Posterior vena cava (tissue), 2 donors: ENCODE measurements around the gene GNAQ. TPM values are rescaled to one million over a fixed set of nuclear protein-coding genes. Genes with fewer than 3 reads are reported as not detected.

ENCODE experiments used
- DNase-seq: peaks from one replicate; pipeline ENCODE4 v3.0.0-alpha.2; 2020; ENCODE audit warnings: low spot score
- intact Hi-C, 2 donors: fragments of 100-400 bp; cut with DNase I; formaldehyde crosslinking; loops; one replicate each; pipeline versions ENCODE4 v1.14.1 to v1.14.2; 2022 to 2023
- total RNA-seq, 2 donors: library from RNA; stranded (reverse); fragmentation: NEBNext Ultra II Directional; extraction: Animal tissue kit (Norgen Biotek cat#: 25700); gene quantifications; one replicate each; pipeline ENCODE4 v1.2.1, GENCODE V29; 2021
- donor health status: DM: yes; HTN: yes; CAD: no.
- donor health status: DM: yes; HTN: yes; CAD: no.

Gene GNAQ
- total RNA-seq, 2 donors from 2014 or later, result 69.4 to 84.0 TPM

DNA sequence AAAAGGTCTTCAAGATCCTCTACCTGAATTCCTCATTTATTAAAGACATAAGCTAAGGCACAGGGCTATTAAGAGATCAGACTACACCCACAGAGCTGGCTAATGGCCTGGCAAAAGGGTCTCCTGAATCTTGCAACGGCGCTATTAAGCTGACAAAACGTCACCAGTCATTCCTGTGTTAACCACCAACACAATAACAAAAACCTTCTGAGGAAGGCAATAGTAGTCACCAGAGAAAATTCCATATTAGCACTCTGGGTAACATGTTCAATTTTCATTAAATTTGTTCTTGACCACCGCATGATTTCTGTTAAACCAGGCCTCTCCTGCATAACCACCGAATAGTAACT lies 77.0 kb downstream of the GNAQ start:
- no peak for DNase-seq

DNA sequence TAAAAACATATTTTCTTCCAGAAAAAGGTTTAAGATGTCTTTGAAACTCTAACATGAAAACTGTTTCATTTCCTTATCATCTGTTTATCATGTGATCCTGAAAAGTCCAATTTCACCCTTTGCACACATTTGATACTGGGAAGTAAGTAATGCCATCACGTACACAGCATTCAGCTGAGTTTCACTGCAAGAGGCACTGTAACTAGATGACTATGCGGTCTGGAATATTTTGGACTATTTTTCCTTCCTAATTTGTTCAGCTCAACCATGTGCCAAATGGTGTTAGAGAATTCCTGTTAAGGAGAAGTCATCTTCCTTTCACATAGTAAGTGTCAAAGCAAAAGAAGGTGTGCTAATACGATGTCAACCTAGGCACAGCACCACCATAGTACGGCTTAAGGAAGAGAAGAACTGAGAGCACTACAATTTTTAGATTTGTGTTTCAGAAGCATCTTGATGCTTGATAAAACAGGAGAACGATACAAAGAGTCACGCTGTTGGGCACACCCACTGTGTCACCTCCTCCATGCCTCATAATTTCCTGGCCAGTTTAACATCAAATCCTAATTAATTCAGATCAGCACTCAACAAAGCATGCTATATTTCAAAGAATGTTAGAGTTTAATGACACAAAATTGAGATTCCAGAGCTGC lies 77.5 kb downstream of the GNAQ start:
- no peak for DNase-seq
- intact Hi-C loops, result loop anchor here in 1 of 2 donors (10.0 kb wide), 1 partner anchor 49 kb away; no protein-coding TSS in a partner anchor

More for the DNA sequence above, 77.0 kb downstream of the GNAQ start:
- intact Hi-C loops, result loop anchor here in 1 of 2 donors (10.0 kb wide), 1 partner anchor 50 kb away; no protein-coding TSS in a partner anchor

DNA sequence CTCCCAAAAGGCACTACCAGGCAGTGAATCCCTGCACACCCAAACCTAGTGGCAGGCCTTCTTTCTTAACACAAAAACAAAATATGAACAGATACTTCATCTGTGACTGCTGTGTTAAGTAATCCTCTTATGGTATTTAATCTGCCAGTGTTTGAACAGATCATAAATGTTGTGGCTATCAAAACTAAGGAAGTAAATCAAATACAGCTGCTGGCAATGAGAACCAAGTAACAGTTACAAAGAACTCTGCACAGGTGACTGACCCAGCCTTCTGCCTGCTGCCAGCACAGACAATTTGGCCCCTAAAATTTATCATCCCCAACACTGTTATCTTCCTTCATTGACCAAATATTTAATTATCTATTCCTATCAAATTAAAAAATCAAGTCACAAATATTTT lies 78.0 kb downstream of the GNAQ start:
- DNase-seq, result no peak
- intact Hi-C loops, result loop anchor here in 1 of 2 donors (10.0 kb wide), 1 partner anchor 49 kb away; no protein-coding TSS in a partner anchor

DNA sequence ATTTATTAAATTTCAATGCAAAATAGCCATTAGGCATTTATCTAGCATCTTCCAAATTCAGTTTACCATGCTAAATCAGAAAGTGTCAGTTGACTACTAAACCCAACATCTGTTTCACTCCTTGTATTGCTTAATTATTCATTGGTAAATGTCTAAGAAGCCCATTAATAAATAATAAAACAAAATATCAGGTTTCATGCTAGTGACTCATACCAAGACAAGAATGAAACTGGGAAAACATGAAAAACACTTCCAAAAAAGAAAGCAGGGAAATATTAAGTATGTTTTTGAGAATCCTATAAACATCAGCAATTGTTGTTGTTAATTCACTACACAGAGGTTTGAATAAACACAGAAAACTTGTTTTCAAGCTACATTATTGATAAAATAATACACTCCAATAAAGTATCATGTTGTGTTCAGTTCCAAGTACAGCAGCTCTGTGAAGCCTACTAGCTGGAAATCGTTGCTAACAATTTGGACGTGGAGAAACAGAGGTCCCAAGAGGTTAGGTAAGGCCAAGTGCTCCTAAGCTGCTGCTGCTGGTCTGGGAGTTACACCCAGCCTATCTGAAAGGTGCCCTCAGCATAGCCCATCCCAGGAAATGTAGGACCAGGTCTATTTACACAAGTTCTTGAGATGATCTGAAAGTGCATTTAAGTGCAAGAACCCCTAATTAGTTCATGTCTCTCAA lies 78.8 kb downstream of the GNAQ start:
- DNase-seq, result no peak
- intact Hi-C loops, result loop anchor here in 1 of 2 donors (10.0 kb wide), 1 partner anchor 48 kb away; no protein-coding TSS in a partner anchor

DNA sequence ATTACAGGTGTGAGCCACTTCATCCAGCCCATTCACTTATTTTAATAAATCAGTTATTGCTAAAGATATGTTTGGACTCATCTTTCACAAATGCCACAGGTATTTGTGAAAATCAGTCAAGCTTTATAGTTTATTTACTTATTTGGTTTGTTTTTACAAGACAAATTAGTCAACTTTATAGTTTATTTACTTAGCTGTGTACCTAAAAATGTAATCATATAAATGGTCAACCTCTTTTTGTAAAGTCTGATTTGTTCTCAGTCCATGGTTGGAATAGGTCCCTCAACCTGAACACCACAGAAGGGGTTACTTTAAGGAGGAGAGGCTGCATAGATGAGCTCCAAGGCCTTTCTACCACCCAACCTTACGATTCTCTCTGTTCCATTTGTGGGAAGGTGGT lies 80.2 kb downstream of the GNAQ start:
- no peak for DNase-seq
- intact Hi-C loops, result loop anchor here in 1 of 2 donors (10.0 kb wide), 1 partner anchor 47 kb away; no protein-coding TSS in a partner anchor

DNA sequence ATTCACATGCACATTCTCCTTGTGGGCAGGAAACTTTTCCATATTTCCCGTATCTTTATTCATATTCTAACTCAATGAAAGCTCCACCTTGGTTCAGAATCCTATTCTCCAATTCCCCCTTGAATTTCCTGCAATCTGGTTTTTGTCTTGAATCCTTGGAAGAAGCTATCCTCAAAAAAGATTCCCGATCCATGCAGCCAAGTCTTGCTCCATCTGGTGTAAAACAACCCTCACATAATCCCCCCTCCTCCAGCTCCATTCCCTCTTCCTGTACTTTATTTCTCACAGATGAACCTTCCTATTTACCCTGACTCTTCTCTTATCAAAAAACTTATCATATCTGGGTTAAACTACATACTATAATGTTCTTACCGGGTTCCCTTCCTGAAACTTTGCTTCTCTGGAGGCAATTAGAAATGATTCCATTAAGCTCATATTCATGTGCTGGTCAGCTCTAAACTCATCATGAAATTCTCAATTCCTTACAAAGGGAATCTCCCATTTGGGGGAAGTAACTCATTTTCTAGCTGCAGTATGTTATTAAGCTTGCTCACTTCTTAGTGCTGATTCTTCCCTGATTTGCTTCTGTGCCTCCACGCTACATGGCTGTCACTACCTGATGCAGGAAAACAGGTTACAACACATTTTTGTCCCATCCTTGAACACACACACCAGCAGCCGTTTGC lies 81.7 kb downstream of the GNAQ start:
- intact Hi-C loops, result loop anchor here in 1 of 2 donors (10.0 kb wide), 1 partner anchor 45 kb away; no protein-coding TSS in a partner anchor
- no peak for DNase-seq

DNA sequence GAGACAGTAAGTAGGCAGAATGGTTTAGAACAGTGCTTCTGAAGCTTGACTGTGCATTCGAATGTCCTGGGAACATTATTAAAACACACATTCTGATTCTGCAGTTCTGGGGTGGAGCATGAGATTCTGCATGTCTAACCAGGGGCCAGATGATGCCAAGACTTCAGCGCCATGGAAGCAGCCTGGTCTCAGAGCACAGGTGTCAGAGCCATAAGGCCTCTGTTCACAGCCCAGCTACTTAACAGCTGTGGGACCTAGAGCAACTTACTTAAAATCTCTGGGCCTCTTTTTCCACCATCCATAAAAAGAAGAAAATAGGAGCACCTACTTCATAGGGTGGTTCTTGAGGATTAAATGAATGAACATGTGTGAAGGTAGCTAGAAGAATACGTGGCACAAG lies 84.0 kb downstream of the GNAQ start:
- no peak for DNase-seq
- intact Hi-C loops, result no loop called here

DNA sequence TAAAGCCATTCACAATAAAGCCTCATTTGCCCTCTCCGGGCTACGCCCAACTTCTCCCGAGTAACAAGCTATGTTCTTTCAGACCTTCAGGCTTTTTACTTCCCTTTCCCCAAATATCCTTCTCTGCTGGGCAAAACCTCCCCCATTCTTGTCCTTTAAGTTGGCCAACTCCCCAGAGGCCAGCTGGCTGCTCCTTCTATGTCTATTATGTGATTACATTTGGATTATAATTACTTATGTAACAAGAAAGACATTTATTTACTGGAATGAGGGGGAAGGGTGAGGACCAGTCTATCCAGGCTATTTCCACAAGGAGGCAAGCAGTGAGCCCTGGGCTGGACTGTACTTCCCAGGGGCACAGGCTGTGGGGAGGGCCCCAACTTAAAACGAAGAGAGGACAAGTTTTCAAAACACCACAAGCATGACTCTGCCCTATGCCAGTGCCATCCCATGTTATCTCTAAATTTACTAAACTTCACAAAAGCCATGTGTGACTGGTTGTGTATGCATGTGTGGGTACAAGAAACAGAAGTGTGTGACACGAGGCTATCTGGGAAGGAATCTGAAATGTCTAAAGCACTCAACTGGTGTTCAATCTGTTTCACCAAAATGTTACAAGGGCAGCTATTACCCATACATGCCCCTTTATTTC lies 84.5 kb downstream of the GNAQ start:
- DNase-seq, result no peak
- intact Hi-C loops, result no loop called here

DNA sequence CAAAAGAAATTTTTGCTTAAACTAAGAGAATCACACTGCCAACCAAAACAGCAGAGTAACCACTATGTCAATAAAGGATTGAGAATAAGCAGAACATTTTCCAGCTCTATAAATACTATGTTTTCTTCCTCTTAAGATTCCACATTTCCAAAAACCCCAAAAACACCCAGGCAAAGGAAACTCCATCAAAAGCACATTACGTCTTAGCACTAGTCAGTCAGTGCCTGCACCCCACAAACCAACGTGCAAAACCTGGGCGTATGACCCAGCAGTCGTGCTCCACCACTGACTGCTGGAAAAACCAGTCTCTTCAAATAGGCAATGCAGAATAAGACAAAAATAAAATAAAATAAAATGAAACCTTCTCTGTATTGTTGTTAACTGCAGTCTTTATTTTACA lies 85.3 kb downstream of the GNAQ start:
- no peak for DNase-seq
- intact Hi-C loops, result no loop called here

DNA sequence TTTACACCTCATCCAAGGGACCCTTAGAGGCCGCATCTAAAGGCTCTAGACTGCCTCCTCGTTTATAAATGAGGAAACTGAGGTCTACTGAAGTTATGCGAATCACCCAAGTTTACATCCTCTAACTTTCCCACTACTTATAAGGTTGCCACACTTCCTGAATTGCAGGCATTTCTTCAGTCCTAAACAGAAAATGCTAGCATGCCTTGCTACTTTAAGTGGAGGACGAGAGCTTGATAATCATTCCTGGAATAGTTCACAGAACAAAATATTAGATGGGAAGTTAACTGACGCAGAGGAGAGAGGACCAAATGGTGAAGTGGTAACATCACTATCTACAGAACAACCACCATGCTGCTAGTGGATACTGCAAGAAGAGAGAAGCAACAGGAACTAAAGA lies 85.8 kb downstream of the GNAQ start:
- intact Hi-C loops, result no loop called here
- DNase-seq, result no peak

DNA sequence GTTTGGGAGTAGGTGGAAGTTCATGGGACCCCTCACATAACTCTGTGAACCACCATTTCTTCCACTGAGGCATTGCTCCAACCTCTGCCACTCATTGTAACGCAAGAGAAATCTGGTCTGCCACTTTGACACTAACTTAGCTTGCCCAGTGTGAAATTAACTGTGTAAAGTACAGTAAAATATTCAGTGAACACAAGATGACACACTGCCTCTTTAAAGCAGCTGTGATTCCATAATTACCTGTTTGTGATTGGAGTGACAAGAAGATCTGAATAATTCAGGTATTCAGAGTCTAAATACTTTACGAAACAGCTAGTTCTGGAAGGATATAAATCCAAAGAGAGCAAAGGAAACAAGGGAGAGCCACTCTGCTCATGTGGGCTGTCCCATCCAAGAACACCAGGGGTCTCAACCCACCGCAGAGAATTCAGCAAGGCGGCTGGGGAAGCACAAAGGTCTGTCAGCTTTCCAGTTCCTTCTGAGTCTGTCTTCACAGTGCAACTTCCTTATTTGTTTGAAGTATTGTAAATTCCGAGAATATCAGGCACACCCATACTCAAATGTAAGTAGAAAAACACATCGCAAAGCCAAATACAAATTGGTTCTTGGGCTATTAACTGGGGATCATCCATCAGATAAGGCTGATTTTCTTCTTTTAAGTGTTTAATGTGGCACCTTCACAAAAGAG lies 86.9 kb downstream of the GNAQ start:
- intact Hi-C loops, result no loop called here
- no peak for DNase-seq

DNA sequence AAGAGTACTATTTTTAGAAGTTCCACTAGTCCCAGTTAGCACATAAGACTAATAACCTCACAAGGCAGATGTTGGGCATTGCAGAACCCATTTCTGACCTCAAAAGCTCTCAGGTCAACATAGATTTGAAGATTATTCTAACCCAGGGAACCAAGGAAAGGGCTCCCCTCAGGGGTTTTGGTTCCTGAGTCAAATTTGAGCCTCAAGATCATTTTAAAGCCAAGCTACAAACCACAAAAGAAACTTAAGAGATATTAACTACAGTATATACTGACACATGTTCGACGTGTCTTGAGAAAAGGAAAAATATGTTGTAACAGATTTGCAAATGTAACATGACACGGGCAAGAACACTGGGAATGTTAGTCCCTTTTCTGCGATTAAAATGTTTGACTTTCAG lies 88.6 kb downstream of the GNAQ start:
- intact Hi-C loops, result no loop called here
- no peak for DNase-seq

DNA sequence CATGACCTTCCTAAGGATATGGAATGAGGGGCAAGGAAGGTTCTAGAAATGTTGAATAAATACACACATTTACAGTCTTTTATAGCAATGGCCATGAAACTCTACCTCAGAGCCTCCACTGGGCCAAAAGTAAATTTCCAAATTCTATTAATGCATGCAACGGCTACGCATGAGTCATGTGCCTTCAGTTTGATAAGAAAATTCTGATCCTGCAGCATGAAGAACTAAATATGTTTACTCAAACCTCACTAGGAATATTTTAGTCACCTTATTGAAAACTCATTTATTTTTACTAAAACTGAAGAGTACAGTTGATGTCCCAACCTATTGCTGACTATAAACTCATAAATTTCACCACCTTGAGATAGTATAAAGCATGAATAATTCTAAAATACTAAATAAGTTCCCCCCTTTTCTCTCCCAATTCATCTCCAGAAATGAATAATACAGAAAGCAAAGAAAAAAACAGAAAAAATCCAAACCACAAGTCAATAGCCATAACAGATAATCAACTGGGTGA lies 92.4 kb downstream of the GNAQ start:
- no peak for DNase-seq
- intact Hi-C loops, result no loop called here

DNA sequence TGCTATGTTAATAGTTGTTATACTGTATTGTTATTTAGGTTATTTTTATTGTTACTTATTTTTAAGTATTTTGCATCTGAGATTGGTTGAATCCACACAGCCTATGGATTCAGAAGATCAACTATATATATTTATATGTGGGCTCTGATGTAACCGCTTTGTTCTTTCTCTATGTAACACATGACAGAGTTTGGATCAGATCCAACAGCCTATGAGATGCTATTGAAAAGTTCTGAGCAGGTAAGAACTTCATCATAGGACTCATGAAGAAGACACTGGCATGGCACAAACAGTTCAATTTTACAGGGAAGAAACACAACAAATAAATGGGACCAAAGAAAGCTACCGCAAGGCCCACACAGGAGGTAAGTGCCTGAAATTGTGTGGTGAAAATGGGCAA lies 93.4 kb downstream of the GNAQ start:
- DNase-seq, result no peak
- intact Hi-C loops, result no loop called here

DNA sequence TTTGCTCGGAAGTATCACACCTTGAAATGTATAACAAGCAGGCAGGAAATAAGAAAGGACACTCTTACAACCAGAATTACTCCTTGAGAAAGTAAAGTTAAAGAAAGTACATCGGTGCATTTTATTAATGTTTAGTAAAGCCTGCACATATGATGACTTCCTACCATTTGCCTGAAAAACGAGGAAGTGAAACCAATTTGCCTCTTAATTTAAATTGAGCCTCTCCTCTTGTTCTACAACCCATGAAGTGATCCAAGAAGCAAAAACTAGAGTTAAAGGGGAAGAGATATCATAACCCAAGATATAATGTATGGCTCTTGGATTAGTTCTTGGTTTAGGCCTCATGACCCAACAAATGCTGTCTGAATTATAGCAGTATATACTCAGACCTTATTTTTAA lies 95.6 kb downstream of the GNAQ start:
- DNase-seq, result no peak
- intact Hi-C loops, result no loop called here

DNA sequence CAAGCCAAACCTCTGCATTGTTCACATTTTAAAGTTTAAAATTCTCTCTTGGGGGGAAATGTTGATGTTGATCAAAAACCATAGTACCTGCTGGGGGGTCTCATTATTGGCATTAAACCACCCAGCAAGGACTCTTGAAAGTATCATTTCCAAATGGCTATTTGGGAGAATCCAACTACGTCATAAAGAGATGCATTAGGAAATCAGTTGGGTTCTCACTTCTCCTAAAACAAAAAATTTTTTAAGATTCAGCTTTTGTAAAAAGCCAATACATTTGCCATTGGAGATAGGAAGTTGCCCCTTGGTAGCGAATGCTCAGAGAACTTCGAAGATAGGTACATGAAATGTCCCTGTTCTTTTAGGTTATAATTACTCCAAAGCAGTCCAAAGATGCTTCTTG lies 96.4 kb downstream of the GNAQ start:
- intact Hi-C loops, result no loop called here
- no peak for DNase-seq

DNA sequence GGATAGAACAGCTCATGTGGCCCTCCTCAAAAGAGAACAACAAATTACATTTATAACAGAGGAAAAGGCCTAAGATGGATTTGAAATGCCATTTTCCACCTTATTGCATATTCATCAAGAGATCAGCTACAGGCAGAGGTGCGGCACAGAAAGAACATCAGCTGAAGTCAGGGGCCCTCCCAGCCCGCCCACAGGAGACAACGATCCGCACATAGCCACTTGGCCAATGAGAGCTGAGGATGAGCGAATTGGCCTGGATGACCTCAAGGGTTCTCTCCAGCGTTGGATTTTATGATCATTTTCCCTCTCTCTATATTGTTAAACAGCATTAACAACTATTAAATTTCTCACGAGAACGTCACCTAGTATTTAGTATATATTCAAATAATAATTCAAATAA lies 97.6 kb downstream of the GNAQ start:
- no peak for DNase-seq
- intact Hi-C loops, result no loop called here

DNA sequence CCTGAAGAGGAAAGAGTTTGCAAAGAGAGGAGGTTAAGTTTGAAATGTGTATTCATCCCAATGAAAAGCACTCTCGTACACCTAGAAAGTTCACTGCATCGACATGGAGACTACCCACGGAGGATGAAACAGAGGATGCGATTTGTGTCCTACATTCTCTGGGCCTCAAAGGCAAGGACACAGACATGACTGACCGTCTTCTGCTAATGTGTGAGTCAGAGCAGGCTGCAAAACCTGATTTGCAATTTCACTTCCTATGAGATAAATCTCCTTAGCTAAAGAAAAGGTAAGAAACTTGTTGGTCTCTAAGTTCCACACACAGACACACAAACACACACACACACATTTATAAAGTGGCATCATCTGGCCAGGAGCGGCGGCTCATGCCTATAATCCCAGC lies 98.6 kb downstream of the GNAQ start:
- DNase-seq, result no peak

DNA sequence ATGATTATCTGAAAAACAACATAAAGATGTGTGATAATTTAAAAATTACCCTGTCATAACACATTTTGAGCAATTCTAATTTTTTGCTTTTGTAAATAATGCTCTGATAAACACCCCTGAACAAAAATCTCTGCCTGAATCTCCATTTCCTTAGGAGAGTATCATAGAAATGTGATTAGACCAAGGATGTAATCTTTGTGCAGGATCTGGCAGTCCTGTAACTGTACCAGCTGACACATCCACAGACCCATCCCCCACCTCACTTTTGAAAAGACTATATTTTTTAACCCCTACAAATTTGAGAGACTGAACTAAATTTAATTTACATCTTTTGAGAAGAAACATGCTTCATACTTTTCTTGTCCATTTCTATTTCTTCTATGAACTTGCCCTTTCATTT lies 101.7 kb downstream of the GNAQ start:
- intact Hi-C loops, result no loop called here
- DNase-seq, result no peak

More for the DNA sequence above, 98.6 kb downstream of the GNAQ start:
- intact Hi-C loops, result no loop called here
